ENCODE results near the gene RASD2.

Gene RASD2

GRCh38 chr22:35544827-35545226, 4.2 kb downstream of the RASD2 start:
- no peak overlapping the region for H3K4me3 ChIP-seq (ENCODE audit: low read length)
- H3K9ac ChIP-seq (ENCODE audit: low read depth, low read length) = no peak overlapping the region
- no peak overlapping the region for H3K4me2 ChIP-seq (ENCODE audit: low read length)
- peaks cover 20% of the 10 kb centered on the region for H3K4me1 ChIP-seq (ENCODE audit: control insufficient read depth, insufficient read depth, low read length)
- no peaks in the 10 kb centered on the region for H3K9me3 ChIP-seq (replicated peaks; ENCODE audit: low read length)
- H3K36me3 ChIP-seq (ENCODE audit: insufficient read depth, low read length) = no peaks in the 10 kb centered on the region
- peaks cover 35% of the 10 kb centered on the region for H3K27me3 ChIP-seq (ENCODE audit: control insufficient read depth, insufficient read depth, low read length)

GRCh38 chr22:35546886-35547285, 6.3 kb downstream of the RASD2 start:
- no peaks in the 10 kb centered on the region for H3K36me3 ChIP-seq (ENCODE audit: insufficient read depth, low read length)
- H3K4me1 ChIP-seq (ENCODE audit: control insufficient read depth, insufficient read depth, low read length) = peaks cover 11% of the 10 kb centered on the region
- H3K9ac ChIP-seq (ENCODE audit: low read depth, low read length) = no peak overlapping the region
- H3K4me2 ChIP-seq (ENCODE audit: low read length) = no peak overlapping the region
- H3K4me3 ChIP-seq (ENCODE audit: low read length) = no peak overlapping the region
- peaks cover 25% of the 10 kb centered on the region for H3K27me3 ChIP-seq (ENCODE audit: control insufficient read depth, insufficient read depth, low read length)
- no peaks in the 10 kb centered on the region for H3K9me3 ChIP-seq (replicated peaks; ENCODE audit: low read length)

DNA sequence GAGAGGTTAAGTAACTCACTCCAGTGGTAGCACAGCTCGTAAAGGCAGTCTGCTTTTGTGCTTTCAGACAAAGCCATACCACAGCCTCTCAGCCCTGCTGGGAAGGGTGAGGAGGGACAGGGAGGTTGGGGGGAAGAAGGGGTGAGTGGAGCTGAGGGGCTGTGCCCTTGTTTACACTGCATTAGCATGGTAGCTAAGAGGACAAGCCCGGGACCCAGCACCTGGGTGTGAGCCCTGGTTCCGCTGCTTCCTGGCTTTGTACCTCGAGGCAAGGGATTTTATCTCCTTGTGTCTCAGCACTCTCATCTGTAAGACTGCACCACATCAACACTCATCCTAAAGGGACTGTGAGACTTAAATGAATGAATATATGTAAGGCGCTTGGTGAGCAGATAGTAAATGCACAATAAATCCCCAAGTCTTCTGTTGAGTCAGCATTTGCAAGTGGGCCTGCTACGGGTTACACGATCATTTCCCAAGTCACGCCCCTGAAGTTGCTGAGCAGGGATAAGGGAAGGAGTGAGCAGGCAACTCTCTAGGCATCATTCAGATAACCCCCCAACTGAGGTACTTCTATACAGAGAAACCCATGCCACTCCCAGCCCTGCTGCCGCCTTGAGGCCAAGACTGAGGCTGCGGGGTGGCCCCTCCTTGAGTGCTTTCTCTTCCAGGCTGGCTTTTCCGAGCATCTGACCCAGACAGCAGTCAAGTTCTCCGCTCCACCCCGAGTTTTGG, 7.5 kb downstream of the RASD2 start:
- no peaks in the 10 kb centered on the region for H3K36me3 ChIP-seq (ENCODE audit: insufficient read depth, low read length)
- H3K4me3 ChIP-seq (ENCODE audit: low read length) = no peak overlapping the region
- H3K9ac ChIP-seq (ENCODE audit: low read depth, low read length) = no peak overlapping the region
- H3K27me3 ChIP-seq (ENCODE audit: control insufficient read depth, insufficient read depth, low read length) = peaks cover 14% of the 10 kb centered on the region
- peaks cover 17% of the 10 kb centered on the region for H3K4me1 ChIP-seq (ENCODE audit: control insufficient read depth, insufficient read depth, low read length)
- no peak overlapping the region for H3K4me2 ChIP-seq (ENCODE audit: low read length)
- no peaks in the 10 kb centered on the region for H3K9me3 ChIP-seq (replicated peaks; ENCODE audit: low read length)

- Histone ChIP-seq H3K4me3 (ENCODE audit: low read length) (no peak overlapping the region), H3K4me2 (ENCODE audit: low read length) (no peak overlapping the region), H3K27me3 (ENCODE audit: control insufficient read depth, insufficient read depth, low read length) (peaks cover 12% of the 10 kb centered on the region), H3K9ac (ENCODE audit: low read depth, low read length) (no peak overlapping the region), H3K4me1 (ENCODE audit: control insufficient read depth, insufficient read depth, low read length) (peaks cover 17% of the 10 kb centered on the region), H3K9me3 (replicated peaks; ENCODE audit: low read length) (no peaks in the 10 kb centered on the region), H3K36me3 (ENCODE audit: insufficient read depth, low read length) (no peaks in the 10 kb centered on the region)
Observed at GRCh38 chr22:35548722-35549112, 8.1 kb downstream of the RASD2 start.

- no peaks in the 10 kb centered on the region for H3K9me3 ChIP-seq (replicated peaks; ENCODE audit: low read length)
- peaks cover 17% of the 10 kb centered on the region for H3K4me1 ChIP-seq (ENCODE audit: control insufficient read depth, insufficient read depth, low read length)
- peaks cover 11% of the 10 kb centered on the region for H3K27me3 ChIP-seq (ENCODE audit: control insufficient read depth, insufficient read depth, low read length)
- H3K36me3 ChIP-seq (ENCODE audit: insufficient read depth, low read length) = no peaks in the 10 kb centered on the region
- no peak overlapping the region for H3K4me3 ChIP-seq (ENCODE audit: low read length)
- H3K4me2 ChIP-seq (ENCODE audit: low read length) = no peak overlapping the region
- H3K9ac ChIP-seq (ENCODE audit: low read depth, low read length) = no peak overlapping the region
Observed at GRCh38 chr22:35549328-35549727, 8.7 kb downstream of the RASD2 start.

GRCh38 chr22:35551549-35552177, 11.0 kb downstream of the RASD2 start:
- Histone ChIP-seq H3K9ac (ENCODE audit: low read depth, low read length) (no peak overlapping the region), H3K9me3 (replicated peaks; ENCODE audit: low read length) (no peaks in the 10 kb centered on the region), H3K4me3 (ENCODE audit: low read length) (no peak overlapping the region), H3K4me1 (ENCODE audit: control insufficient read depth, insufficient read depth, low read length) (peaks cover 17% of the 10 kb centered on the region), H3K4me2 (ENCODE audit: low read length) (no peak overlapping the region), H3K27me3 (ENCODE audit: control insufficient read depth, insufficient read depth, low read length) (peaks cover 24% of the 10 kb centered on the region), H3K36me3 (ENCODE audit: insufficient read depth, low read length) (no peaks in the 10 kb centered on the region)

GRCh38 chr22:35552196-35552842, 11.7 kb downstream of the RASD2 start:
- Histone ChIP-seq H3K4me2 (ENCODE audit: low read length) (no peak overlapping the region), H3K27me3 (ENCODE audit: control insufficient read depth, insufficient read depth, low read length) (peaks cover 26% of the 10 kb centered on the region), H3K4me3 (ENCODE audit: low read length) (no peak overlapping the region), H3K9ac (ENCODE audit: low read depth, low read length) (no peak overlapping the region), H3K4me1 (ENCODE audit: control insufficient read depth, insufficient read depth, low read length) (peaks cover 17% of the 10 kb centered on the region), H3K9me3 (replicated peaks; ENCODE audit: low read length) (no peaks in the 10 kb centered on the region), H3K36me3 (ENCODE audit: insufficient read depth, low read length) (no peaks in the 10 kb centered on the region)

- Histone ChIP-seq H3K4me1 (ENCODE audit: control insufficient read depth, insufficient read depth, low read length) (peaks cover 17% of the 10 kb centered on the region), H3K9ac (ENCODE audit: low read depth, low read length) (no peak overlapping the region), H3K4me3 (ENCODE audit: low read length) (no peak overlapping the region)
Observed at GRCh38 chr22:35552846-35553245, 12.2 kb downstream of the RASD2 start.

DNA sequence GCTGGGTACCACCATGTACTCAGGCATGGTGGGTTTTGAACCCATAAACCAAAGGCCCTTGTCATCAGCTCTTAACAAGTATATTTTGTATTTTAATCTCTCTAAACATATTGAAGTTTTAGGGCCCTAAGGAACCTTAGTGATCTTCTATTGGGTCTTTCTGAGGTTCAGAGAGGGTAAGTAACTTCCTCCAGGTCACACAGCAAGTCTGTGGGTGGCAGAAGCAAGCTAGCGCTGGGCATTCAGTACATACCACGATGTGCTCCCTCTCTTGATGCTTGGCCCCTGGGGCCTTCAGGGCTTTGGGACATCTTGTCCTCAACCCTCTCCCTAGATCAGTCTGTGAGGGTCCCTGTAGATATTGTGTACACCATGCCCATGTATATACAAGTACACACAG, 12.7 kb downstream of the RASD2 start:
- Histone ChIP-seq H3K36me3 (ENCODE audit: insufficient read depth, low read length) (no peaks in the 10 kb centered on the region), H3K9me3 (replicated peaks; ENCODE audit: low read length) (no peaks in the 10 kb centered on the region), H3K9ac (ENCODE audit: low read depth, low read length) (no peak overlapping the region), H3K27me3 (ENCODE audit: control insufficient read depth, insufficient read depth, low read length) (peaks cover 35% of the 10 kb centered on the region), H3K4me2 (ENCODE audit: low read length) (no peak overlapping the region), H3K4me1 (ENCODE audit: control insufficient read depth, insufficient read depth, low read length) (peaks cover 17% of the 10 kb centered on the region), H3K4me3 (ENCODE audit: low read length) (no peak overlapping the region)

More at GRCh38 chr22:35552846-35553245, 12.2 kb downstream of the RASD2 start:
- Histone ChIP-seq H3K36me3 (ENCODE audit: insufficient read depth, low read length) (no peaks in the 10 kb centered on the region), H3K9me3 (replicated peaks; ENCODE audit: low read length) (no peaks in the 10 kb centered on the region), H3K4me2 (ENCODE audit: low read length) (no peak overlapping the region), H3K27me3 (ENCODE audit: control insufficient read depth, insufficient read depth, low read length) (peaks cover 30% of the 10 kb centered on the region)

DNA sequence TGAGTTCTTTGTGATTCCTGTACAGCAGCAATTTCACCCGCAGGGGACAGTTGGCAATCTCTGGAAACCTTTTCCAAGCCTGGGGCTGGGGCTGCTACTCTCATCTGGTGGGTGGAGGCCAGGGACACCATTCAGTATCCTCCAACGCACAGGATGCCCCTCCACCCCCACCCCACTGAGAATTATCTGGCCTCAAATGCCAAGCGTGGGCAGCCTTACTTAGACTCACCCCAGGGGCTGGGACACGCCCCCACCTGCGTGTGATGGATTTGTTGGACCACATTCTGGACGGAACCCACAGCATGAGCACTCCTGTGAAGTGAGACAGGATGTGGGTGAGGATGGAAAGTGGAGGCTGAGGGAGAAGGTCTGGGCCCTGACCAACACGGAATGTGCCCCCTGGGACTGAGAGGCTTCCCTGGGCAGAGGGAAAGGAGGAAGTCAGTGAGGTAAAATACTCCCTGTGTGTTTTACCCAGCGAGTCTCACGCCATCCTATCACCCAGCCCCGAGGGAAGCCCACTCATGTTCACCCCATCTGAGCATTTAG, 13.7 kb downstream of the RASD2 start:
- H3K4me2 ChIP-seq (ENCODE audit: low read length) = no peak overlapping the region
- no peaks in the 10 kb centered on the region for H3K9me3 ChIP-seq (replicated peaks; ENCODE audit: low read length)
- H3K9ac ChIP-seq (ENCODE audit: low read depth, low read length) = no peak overlapping the region
- peaks cover 8% of the 10 kb centered on the region for H3K4me1 ChIP-seq (ENCODE audit: control insufficient read depth, insufficient read depth, low read length)
- peaks cover 37% of the 10 kb centered on the region for H3K27me3 ChIP-seq (ENCODE audit: control insufficient read depth, insufficient read depth, low read length)
- no peak overlapping the region for H3K4me3 ChIP-seq (ENCODE audit: low read length)
- no peaks in the 10 kb centered on the region for H3K36me3 ChIP-seq (ENCODE audit: insufficient read depth, low read length)

DNA sequence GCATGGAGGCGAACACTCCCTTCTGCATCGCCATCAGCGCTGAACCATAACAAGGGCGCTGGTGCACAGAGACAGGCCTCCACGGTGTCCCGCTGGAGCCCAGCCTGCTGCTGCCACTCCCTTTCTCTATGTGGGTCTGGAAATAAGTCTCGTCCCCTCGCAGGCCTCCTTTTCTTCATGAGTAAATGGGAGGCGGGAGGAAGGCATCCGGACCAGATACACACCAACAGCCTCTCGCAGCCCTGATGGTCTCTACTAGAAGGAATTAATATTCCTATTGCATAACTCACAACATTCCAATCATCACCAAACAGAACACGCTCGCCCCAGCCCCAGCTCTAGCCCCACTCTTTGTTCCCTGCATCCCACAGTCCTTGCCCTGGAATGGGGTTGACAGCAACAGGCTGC, 14.9 kb downstream of the RASD2 start:
- peaks cover 43% of the 10 kb centered on the region for H3K27me3 ChIP-seq (ENCODE audit: control insufficient read depth, insufficient read depth, low read length)
- no peaks in the 10 kb centered on the region for H3K9me3 ChIP-seq (replicated peaks; ENCODE audit: low read length)
- no peak overlapping the region for H3K4me3 ChIP-seq (ENCODE audit: low read length)
- no peak overlapping the region for H3K4me2 ChIP-seq (ENCODE audit: low read length)
- peaks cover 6% of the 10 kb centered on the region for H3K4me1 ChIP-seq (ENCODE audit: control insufficient read depth, insufficient read depth, low read length)
- no peak overlapping the region for H3K9ac ChIP-seq (ENCODE audit: low read depth, low read length)
- H3K36me3 ChIP-seq (ENCODE audit: insufficient read depth, low read length) = no peaks in the 10 kb centered on the region
